Omental fat pad (tissue), 4 donors: ENCODE results near the gene COX7A2. TPM values are rescaled to one million over a fixed set of nuclear protein-coding genes. Genes with fewer than 3 reads are reported as not detected.

Experiments used
- ATAC-seq: fragments of 150-250 bp; one replicate; pipeline ENCODE4 v1.9.1; 2016; ENCODE audit warnings: mild to moderate bottlenecking, moderate library complexity; ENCODE audit not compliant: low FRiP score
- DNase-seq: peaks from one replicate; pipeline ENCODE4 v3.0.0-alpha.2; 2019; ENCODE audit warnings: low spot score
- total RNA-seq, 4 donors: library from RNA; depleted of rRNA; stranded (reverse); fragments of >200 nt; gene quantifications; one replicate each; pipeline ENCODE4 v1.1.0, GENCODE V29; 2016
- TF ChIP-seq, protein P1 (sequence below), 3 donors: fragments of 450-650 bp; IDR thresholded peaks; one replicate each; pipeline ENCODE4 v1.5.1; 2016 to 2017; ENCODE audit warnings: antibody characterized with exemption in 3 of 3, mild to moderate bottlenecking in 3 of 3, moderate library complexity in 2 of 3

Gene COX7A2
- total RNA-seq, 4 donors from 2014 or later: 171 to 310 (median 221) TPM

DNA sequence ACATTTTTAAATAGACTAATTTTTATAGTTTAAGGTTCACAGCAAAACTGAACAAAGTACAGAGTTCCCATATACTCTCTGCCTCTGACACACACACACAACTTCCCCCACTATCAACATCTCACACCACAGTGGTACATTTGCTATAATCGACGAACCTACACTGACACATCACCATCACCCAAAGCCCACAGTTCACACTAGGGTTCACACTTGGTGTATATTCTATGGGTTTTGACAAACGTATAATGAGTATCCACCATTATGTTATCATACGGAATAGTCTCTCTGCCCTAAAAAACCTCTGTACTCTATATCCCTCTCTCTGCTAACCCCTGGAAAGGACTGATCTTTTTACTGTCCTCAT is 25.4 kb upstream of the COX7A2 start:
- TF ChIP-seq, protein P1, sequence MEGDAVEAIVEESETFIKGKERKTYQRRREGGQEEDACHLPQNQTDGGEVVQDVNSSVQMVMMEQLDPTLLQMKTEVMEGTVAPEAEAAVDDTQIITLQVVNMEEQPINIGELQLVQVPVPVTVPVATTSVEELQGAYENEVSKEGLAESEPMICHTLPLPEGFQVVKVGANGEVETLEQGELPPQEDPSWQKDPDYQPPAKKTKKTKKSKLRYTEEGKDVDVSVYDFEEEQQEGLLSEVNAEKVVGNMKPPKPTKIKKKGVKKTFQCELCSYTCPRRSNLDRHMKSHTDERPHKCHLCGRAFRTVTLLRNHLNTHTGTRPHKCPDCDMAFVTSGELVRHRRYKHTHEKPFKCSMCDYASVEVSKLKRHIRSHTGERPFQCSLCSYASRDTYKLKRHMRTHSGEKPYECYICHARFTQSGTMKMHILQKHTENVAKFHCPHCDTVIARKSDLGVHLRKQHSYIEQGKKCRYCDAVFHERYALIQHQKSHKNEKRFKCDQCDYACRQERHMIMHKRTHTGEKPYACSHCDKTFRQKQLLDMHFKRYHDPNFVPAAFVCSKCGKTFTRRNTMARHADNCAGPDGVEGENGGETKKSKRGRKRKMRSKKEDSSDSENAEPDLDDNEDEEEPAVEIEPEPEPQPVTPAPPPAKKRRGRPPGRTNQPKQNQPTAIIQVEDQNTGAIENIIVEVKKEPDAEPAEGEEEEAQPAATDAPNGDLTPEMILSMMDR (IDR thresholded peaks at IDR 0.05): no peak
- no peak for ATAC-seq
- DNase-seq: no peak

DNA sequence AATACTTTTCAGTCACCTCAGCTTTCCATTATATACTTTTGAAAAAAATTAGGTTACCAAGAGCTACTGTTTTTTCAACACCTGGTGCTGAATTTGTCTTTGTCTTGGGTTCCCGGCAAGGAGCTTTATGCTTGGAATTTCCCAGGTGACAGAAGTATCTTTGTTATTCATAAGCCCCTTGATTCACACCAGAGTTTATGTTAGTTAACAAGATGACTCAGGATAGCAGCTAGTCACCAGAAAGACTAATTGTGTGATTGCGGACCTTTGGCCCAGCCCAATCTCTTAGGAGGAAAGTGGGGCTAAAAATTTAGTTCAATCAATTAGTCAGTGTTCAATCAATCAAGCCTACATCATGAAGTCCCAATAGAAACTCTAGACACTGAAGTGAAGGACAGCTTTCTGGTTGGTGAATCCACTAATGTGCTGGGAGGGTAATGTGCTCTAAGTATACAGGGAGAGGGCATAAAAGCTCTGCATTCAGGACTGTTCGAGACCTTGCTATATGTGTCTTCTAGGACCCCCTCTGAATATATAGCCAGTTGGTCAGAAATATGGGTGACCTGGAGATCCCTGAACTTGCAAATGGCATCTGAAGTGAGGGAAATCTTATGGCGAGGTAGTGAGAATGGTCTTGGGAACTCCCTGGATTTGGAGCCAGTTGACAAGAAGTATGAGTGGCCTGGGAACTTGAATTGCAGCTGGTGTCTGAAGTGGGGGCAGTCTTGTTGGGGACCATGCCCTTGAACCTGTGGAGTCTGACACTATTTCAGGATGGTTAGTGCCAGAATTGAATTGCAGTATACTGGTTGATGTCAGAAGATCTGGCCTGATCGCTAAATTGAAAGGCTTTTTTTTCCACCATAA is 24.8 kb upstream of the COX7A2 start:
- DNase-seq (no peak), ATAC-seq (peak; percentile 74)
- TF ChIP-seq, protein P1 (IDR thresholded peaks at IDR 0.05): no peak

DNA sequence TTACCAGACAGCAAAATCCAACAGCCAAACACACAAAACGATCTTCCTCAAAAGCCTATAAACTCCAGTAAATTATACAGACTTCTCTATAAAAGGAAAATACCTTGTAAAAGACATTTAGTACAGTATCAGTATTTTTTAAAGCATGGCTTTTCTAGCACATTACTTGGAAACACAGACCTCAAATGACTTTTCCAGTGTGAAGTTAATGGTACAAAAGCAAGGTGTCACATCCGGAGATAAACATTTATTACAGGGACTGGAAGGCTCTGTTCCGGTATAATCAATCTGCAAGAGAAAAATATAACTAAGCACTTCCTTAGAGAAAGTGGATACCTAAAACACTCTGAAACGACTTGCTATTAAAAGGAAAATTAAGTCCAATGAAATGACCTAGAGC is 23.9 kb upstream of the COX7A2 start:
- DNase-seq (no peak), ATAC-seq (no peak)
- TF ChIP-seq, protein P1 (IDR thresholded peaks at IDR 0.05): no peak

DNA sequence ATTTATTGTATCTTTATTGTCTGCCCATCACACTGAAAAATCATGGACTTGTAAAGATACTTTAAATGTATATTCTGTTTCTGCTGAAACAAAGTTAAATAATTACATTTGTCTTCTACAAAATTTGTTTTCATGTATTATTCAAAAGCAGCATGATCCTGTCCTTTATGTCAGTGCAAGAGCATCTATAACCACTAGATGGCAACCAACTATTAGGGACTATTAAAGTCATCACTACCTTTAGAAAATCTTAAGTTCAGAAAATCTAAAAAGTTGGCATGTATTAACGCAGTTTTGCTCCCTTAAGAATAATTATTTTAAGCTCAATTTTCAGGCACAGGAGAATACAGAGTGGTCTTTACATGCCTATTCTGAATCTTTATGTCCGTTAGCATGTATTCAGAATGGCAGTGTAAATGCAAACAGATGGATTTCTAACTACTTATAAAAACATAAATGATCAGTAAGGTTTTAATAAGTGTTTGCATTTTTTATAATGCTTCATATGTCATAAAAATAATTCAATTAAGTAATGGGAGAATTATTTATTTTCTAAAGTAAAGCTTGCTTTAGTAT is 23.2 kb upstream of the COX7A2 start:
- no peak for ATAC-seq
- DNase-seq: no peak
- TF ChIP-seq, protein P1 (IDR thresholded peaks at IDR 0.05): peak in 1 of 3 donors; percentile 47

DNA sequence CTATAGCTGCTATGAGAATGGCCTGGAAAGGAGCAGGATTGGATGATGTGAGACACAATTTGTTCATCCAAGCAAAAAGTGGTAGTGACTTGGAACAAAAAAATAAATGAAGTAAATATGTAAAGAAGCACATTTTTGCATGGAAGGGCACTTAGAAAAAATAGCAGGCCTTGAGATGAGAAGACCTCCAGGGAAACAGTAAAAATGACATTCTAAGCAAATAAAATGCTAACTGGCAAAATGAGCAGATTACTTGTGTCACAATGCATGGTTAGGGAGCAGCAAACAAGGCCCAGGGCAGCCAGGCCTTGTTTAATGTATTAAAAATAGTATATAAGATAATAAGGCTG is 19.8 kb upstream of the COX7A2 start:
- TF ChIP-seq, protein P1 (IDR thresholded peaks at IDR 0.05): no peak
- DNase-seq: no peak
- ATAC-seq: no peak

DNA sequence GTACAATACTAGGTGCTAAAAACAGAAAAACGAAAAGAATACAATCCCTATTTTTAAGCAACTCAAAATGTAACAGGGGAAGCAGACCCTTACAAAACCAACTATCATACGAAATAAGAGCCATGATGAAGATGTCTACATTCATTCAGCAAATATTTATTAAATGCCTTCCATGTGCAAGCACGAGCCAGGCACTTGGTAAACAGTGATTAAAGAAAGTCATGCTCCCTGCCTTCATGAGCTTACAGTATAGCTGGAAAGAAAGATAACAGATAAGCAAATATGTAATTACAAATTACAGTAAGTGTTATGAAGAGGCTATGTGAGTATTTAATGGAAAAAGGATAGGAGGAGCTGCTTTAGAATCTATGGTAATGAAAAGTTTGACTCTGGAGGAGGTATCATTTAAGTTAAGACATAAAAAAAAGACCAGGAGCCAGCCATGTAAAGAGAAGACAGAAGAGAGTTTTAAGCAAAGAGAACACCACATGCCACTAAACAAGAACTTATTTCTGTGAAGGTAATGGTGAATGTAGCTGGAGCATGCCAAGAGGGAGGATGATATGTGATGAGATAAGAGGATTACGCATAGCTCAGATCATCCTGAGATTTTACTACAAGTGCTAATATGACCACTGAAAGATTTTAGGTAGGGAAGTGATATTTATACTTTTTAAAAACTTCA is 19.3 kb upstream of the COX7A2 start:
- TF ChIP-seq, protein P1 (IDR thresholded peaks at IDR 0.05): no peak
- ATAC-seq: no peak
- no peak for DNase-seq
